ENCODE measurements around the gene SLC13A3. TPM values are rescaled to one million over a fixed set of nuclear protein-coding genes. Genes with fewer than 3 reads are reported as not detected.

The SLC13A3 gene
- total and polyA plus RNA-seq, 4 donors = 1.1 to 2.4 (median 2.0) TPM

DNA sequence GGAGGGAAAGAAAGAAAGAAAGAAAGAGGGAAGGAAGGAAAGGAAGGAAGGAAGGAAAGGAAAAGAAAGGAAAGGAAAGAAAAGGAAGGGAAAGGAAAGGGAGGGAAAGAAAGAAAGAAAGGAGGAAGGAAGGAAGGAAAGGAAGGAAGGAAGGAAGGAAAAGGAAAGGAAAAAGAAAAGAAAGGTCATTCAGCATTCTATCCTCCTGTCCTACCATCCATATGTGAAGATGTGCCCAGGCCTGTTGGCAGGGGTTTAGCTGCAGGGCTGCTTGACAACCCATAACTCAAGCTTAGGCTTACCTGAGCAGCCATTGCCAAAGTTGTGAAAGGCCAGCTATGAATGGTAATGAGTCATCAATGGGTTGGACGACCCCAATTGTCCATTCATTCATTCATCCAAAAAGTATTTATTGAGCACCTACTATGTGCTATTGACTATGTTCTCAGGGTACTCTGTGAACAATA lies 50.9 kb downstream of the SLC13A3 start:
- no peaks in the 10 kb centered on the region for H3K4me1 ChIP-seq (ENCODE audit: control insufficient read depth in 5 of 5, insufficient read depth in 5 of 5, low read length in 5 of 5)
- DNase-seq (no peak), ATAC-seq (ENCODE audit: insufficient read depth, low FRiP score) (no peak)
- TF ChIP-seq, protein P1, sequence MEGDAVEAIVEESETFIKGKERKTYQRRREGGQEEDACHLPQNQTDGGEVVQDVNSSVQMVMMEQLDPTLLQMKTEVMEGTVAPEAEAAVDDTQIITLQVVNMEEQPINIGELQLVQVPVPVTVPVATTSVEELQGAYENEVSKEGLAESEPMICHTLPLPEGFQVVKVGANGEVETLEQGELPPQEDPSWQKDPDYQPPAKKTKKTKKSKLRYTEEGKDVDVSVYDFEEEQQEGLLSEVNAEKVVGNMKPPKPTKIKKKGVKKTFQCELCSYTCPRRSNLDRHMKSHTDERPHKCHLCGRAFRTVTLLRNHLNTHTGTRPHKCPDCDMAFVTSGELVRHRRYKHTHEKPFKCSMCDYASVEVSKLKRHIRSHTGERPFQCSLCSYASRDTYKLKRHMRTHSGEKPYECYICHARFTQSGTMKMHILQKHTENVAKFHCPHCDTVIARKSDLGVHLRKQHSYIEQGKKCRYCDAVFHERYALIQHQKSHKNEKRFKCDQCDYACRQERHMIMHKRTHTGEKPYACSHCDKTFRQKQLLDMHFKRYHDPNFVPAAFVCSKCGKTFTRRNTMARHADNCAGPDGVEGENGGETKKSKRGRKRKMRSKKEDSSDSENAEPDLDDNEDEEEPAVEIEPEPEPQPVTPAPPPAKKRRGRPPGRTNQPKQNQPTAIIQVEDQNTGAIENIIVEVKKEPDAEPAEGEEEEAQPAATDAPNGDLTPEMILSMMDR (IDR thresholded peaks at IDR 0.05; ENCODE audit: control extremely low read depth, extremely low read depth) = no peak
- no peak overlapping the region for H3K27ac ChIP-seq (ENCODE audit: low read depth in 1 of 2, low read length in 1 of 2)
- no peaks in the 10 kb centered on the region for H3K27me3 ChIP-seq (ENCODE audit: control insufficient read depth in 3 of 3, insufficient read depth in 3 of 3, low read length in 2 of 3)
- H3K36me3 ChIP-seq (ENCODE audit: control insufficient read depth in 4 of 4, insufficient read depth in 4 of 4, low read length in 4 of 4) = no peaks in the 10 kb centered on the region
- H3K4me3 ChIP-seq = no peak overlapping the region
- 78 to 84% methylated on average over 1 of the region's 1 CpG for WGBS, 2 donors
- H3K9ac ChIP-seq (ENCODE audit: insufficient read depth in 1 of 2, low read length in 2 of 2) = no peak overlapping the region
- H3K9me3 ChIP-seq (ENCODE audit: control insufficient read depth in 4 of 4, insufficient read depth in 3 of 4, low read length in 3 of 4) = peaks cover 0 to 2% (median 0%) of the 10 kb centered on the region in 4 donors

DNA sequence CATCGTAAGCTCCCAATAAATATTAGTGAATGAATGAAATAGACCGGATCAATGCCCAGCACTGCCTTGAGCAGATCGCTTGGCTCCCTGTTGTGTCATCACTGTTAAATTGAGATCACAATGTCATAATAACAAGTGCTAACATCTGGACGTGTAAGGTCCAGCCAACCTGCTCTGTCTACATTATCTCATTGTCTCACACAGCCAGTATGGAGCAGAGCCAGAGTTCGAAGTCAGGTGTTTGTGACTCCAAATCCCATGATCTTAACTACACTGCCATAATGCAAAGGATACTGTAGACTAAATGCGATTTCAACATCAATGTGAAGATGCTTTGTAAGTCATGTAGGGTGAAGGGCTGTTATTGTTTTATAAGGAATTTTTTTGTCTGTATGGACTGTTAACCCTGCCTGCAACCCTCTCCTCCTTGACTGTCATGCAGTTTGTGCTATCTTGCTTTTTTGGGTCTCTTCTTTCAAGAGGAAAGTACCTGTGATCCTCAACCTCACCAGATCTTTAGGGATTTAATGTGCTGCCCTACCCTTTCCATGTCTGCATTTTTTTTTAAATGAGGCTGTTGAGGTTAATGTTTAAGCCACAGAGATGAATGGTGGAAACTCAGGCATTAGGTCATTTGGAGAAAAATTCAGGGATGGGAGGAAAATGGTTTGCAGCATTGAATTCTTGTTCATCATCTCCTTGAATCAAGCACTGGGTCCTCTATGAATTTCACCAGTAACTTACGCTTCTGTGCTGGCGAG lies 51.9 kb downstream of the SLC13A3 start:
- no peaks in the 10 kb centered on the region for H3K27me3 ChIP-seq (ENCODE audit: control insufficient read depth in 3 of 3, insufficient read depth in 3 of 3, low read length in 2 of 3)
- DNase-seq (peak in 1 of 3 donors; percentile 20), ATAC-seq (ENCODE audit: insufficient read depth, low FRiP score) (no peak)
- H3K4me3 ChIP-seq = no peak overlapping the region
- no peaks in the 10 kb centered on the region for H3K36me3 ChIP-seq (ENCODE audit: control insufficient read depth in 4 of 4, insufficient read depth in 4 of 4, low read length in 4 of 4)
- no peak overlapping the region for H3K27ac ChIP-seq (ENCODE audit: low read depth in 1 of 2, low read length in 1 of 2)
- 89 to 95% methylated on average over 8 of the region's 8 CpGs for WGBS, 2 donors
- H3K9me3 ChIP-seq (ENCODE audit: control insufficient read depth in 4 of 4, insufficient read depth in 3 of 4, low read length in 3 of 4) = peaks cover 0 to 2% (median 0%) of the 10 kb centered on the region in 4 donors
- H3K9ac ChIP-seq (ENCODE audit: insufficient read depth in 1 of 2, low read length in 2 of 2) = no peak overlapping the region
- no peaks in the 10 kb centered on the region for H3K4me1 ChIP-seq (ENCODE audit: control insufficient read depth in 5 of 5, insufficient read depth in 5 of 5, low read length in 5 of 5)
- TF ChIP-seq, protein P1 (IDR thresholded peaks at IDR 0.05; ENCODE audit: control extremely low read depth, extremely low read depth) = no peak

DNA sequence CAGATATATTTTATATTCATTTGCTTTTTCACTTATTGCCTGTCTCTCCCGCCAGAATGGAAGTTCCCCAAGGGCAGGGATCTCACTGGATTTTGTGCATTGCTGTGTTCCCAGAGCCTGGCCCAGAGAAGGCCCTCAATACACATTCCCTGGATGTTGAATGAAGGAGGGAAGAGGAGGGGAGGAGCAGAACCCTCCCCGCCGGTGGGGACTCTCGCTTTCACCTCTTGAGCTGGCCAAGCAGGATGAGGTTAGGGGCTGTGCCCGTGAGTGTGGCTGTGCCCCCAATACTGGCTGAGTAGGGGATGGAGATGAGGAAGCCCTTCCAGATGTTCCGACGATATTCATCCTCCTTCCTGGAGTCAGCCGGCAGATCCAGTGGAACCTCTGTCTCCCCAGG lies 55.3 kb downstream of the SLC13A3 start:
- H3K4me1 ChIP-seq (ENCODE audit: control insufficient read depth in 5 of 5, insufficient read depth in 5 of 5, low read length in 5 of 5) = no peaks in the 10 kb centered on the region
- TF ChIP-seq, protein P1 (IDR thresholded peaks at IDR 0.05; ENCODE audit: control extremely low read depth, extremely low read depth) = no peak
- no peak for DNase-seq
- H3K36me3 ChIP-seq (ENCODE audit: control insufficient read depth in 4 of 4, insufficient read depth in 4 of 4, low read length in 4 of 4) = no peaks in the 10 kb centered on the region
- no peaks in the 10 kb centered on the region for H3K27me3 ChIP-seq (ENCODE audit: control insufficient read depth in 3 of 3, insufficient read depth in 3 of 3, low read length in 2 of 3)
- 84 to 89% methylated on average over 8 of the region's 8 CpGs for WGBS, 2 donors
- H3K9ac ChIP-seq (ENCODE audit: insufficient read depth in 1 of 2, low read length in 2 of 2) = no peak overlapping the region
- no peak for ATAC-seq (ENCODE audit: insufficient read depth, low FRiP score)
- H3K9me3 ChIP-seq (ENCODE audit: control insufficient read depth in 4 of 4, insufficient read depth in 3 of 4, low read length in 3 of 4) = peaks cover 0 to 2% (median 0%) of the 10 kb centered on the region in 4 donors
- H3K27ac ChIP-seq (ENCODE audit: low read depth in 1 of 2, low read length in 1 of 2) = no peak overlapping the region
- no peak overlapping the region for H3K4me3 ChIP-seq
